Tibial nerve (tissue), 4 donors: ENCODE results near the gene ROBO1.

Experiments
- CTCF ChIP-seq, 5 experiments: fragments of 200-600 bp in 3 of 5; fragments of 450-650 bp in 2 of 5; sonication (generic) in 3 of 5; IDR thresholded peaks; one replicate each; pipeline ENCODE4 v1.5.1; 2016 to 2019; ENCODE audit warnings: antibody characterized with exemption in 5 of 5, mild to moderate bottlenecking in 3 of 5, moderate library complexity in 2 of 5
- EP300 ChIP-seq, 2 donors: sonication (generic); formaldehyde crosslinking; IDR thresholded peaks; one replicate each; pipeline ENCODE4 v1.6.1; 2017; ENCODE audit warnings: antibody characterized with exemption in 2 of 2, mild to moderate bottlenecking in 1 of 2
- POLR2A ChIP-seq, 2 donors: fragments of 450-650 bp; IDR thresholded peaks; one replicate each; pipeline ENCODE4 v1.6.1; 2017; ENCODE audit warnings: antibody characterized with exemption in 2 of 2, mild to moderate bottlenecking in 2 of 2, moderate library complexity in 2 of 2

- no peak for TF ChIP-seq CTCF (IDR thresholded peaks at IDR 0.05)
- no peak for TF ChIP-seq POLR2A (IDR thresholded peaks at IDR 0.05)
- no peak for TF ChIP-seq EP300 (IDR thresholded peaks at IDR 0.05)
Measured at GRCh38 chr3:79154865-79155264, 612.9 kb downstream of the ROBO1 start.
